Measurements from ENCODE around the gene SSR4. TPM values are rescaled to one million over a fixed set of nuclear protein-coding genes. Genes with fewer than 3 reads are reported as not detected.

Gene SSR4
- total RNA-seq, 1 experiment from 2014 or later: 353 TPM

DNA sequence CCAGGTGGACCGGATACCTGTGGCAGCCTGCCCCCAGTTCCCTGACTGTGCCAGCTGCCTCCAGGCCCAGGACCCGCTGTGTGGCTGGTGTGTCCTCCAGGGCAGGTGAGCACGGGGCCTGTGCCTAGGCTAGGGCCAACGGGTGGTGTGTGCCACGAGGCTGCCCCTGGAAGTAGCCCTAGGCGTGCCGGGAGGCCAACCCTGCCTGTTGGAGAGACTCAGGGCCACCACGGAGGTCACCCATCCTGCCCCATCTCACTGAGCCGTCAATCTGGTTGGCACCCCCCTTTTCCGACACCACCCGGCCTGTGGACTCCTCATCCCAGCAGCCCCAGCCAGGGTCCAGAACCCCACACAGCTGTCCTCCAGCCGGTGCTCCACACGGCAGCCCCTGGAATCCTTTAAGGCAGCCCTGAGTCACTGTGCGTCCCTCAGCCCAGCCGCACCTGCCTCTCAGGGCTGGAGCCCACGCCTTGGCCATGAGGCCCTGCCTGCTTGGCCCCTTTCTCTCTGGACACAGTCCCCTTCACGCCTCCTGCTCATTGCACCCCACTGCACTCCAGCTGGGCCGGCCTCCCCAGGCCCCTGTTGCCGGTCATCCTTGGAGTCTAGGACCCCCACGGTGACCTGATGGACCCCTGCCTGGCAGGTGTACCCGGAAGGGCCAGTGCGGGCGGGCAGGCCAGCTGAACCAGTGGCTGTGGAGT, 25.2 kb upstream of the SSR4 start:
- Mint-ChIP-seq H3K4me1 (ENCODE audit: low read depth, unreplicated experiment) (no peaks in the 10 kb centered on the region), H3K4me3 (ENCODE audit: unreplicated experiment) (no peak overlapping the region), H3K9me3 (ENCODE audit: unreplicated experiment) (no peaks in the 10 kb centered on the region), H3K27me3 (ENCODE audit: insufficient read depth, unreplicated experiment) (no peaks in the 10 kb centered on the region), H3K36me3 (ENCODE audit: insufficient read depth, unreplicated experiment) (no peaks in the 10 kb centered on the region), H3K27ac (ENCODE audit: unreplicated experiment) (no peak overlapping the region)
- H3K36me3 ChIP-seq (ENCODE audit: control insufficient read depth, insufficient read depth, low read length): no peaks in the 10 kb centered on the region
- BruUV-seq (replicated peaks): no TSS peak
- H3K4me3 ChIP-seq (ENCODE audit: low read depth, low read length): no peak overlapping the region
- intact Hi-C loops (cut with micrococcal nuclease; ENCODE audit: unreplicated experiment): no loop called here
- TF ChIP-seq, protein P1, sequence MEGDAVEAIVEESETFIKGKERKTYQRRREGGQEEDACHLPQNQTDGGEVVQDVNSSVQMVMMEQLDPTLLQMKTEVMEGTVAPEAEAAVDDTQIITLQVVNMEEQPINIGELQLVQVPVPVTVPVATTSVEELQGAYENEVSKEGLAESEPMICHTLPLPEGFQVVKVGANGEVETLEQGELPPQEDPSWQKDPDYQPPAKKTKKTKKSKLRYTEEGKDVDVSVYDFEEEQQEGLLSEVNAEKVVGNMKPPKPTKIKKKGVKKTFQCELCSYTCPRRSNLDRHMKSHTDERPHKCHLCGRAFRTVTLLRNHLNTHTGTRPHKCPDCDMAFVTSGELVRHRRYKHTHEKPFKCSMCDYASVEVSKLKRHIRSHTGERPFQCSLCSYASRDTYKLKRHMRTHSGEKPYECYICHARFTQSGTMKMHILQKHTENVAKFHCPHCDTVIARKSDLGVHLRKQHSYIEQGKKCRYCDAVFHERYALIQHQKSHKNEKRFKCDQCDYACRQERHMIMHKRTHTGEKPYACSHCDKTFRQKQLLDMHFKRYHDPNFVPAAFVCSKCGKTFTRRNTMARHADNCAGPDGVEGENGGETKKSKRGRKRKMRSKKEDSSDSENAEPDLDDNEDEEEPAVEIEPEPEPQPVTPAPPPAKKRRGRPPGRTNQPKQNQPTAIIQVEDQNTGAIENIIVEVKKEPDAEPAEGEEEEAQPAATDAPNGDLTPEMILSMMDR (IDR thresholded peaks at IDR 0.05; ENCODE audit: insufficient read depth in 1 of 2, low read depth in 1 of 2, low read length in 1 of 2, severe bottlenecking in 1 of 2, unreplicated experiment in 1 of 2): no peak
- no peaks in the 10 kb centered on the region for H3K27me3 ChIP-seq (replicated peaks; ENCODE audit: control insufficient read depth, insufficient read depth, low read length)
- peak in 1 of 2 experiments; percentile 20 for DNase-seq
- ChIA-PET CTCF (no interaction called here), POLR2A (no interaction called here)
- H3K4me1 ChIP-seq: no peaks in the 10 kb centered on the region
- no peaks in the 10 kb centered on the region for H3K9me3 ChIP-seq

DNA sequence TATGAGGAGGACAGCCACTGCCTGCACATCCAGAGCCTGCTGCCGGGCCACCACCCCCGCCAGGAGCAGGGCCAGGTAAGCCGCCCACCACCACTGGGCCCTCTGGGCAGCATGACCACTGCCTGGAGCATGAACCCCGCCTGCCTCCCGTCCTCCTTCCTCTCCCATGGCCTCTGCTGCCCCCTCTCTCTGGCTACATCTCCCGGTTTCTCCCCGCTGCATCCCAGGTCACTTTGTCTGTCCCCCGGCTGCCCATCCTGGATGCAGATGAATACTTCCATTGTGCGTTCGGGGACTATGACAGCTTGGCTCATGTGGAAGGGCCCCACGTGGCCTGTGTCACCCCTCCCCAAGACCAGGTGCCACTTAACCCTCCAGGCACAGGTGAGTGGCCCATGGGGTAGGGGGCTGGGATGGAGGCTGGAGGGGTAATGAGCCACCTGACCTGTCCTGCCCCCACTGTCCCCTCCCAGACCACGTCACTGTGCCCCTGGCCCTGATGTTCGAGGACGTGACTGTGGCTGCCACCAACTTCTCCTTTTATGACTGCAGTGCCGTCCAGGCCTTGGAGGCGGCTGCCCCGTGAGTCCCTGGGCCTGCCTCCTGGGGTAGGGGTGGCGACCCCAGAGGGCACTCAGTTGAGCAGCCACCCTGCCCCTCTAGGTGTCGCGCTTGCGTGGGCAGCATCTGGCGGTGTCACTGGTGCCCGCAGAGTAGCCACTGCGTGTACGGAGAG, 24.4 kb upstream of the SSR4 start:
- no peaks in the 10 kb centered on the region for H3K27me3 Mint-ChIP-seq (ENCODE audit: insufficient read depth, unreplicated experiment)
- ChIA-PET CTCF (no interaction called here), POLR2A (no interaction called here)
- Histone ChIP-seq H3K4me1 (no peaks in the 10 kb centered on the region), H3K9me3 (no peaks in the 10 kb centered on the region), H3K4me3 (ENCODE audit: low read depth, low read length) (no peak overlapping the region), H3K36me3 (ENCODE audit: control insufficient read depth, insufficient read depth, low read length) (no peaks in the 10 kb centered on the region), H3K27me3 (replicated peaks; ENCODE audit: control insufficient read depth, insufficient read depth, low read length) (no peaks in the 10 kb centered on the region)
- no TSS peak for BruUV-seq (replicated peaks)
- H3K4me3 Mint-ChIP-seq (ENCODE audit: unreplicated experiment): no peak overlapping the region
- H3K9me3 Mint-ChIP-seq (ENCODE audit: unreplicated experiment): no peaks in the 10 kb centered on the region
- H3K27ac Mint-ChIP-seq (ENCODE audit: unreplicated experiment): no peak overlapping the region
- no peaks in the 10 kb centered on the region for H3K36me3 Mint-ChIP-seq (ENCODE audit: insufficient read depth, unreplicated experiment)
- TF ChIP-seq, protein P1 (IDR thresholded peaks at IDR 0.05; ENCODE audit: insufficient read depth in 1 of 2, low read depth in 1 of 2, low read length in 1 of 2, severe bottlenecking in 1 of 2, unreplicated experiment in 1 of 2): no peak
- no peak for DNase-seq
- no peaks in the 10 kb centered on the region for H3K4me1 Mint-ChIP-seq (ENCODE audit: low read depth, unreplicated experiment)
- intact Hi-C loops (cut with micrococcal nuclease; ENCODE audit: unreplicated experiment): no loop called here

DNA sequence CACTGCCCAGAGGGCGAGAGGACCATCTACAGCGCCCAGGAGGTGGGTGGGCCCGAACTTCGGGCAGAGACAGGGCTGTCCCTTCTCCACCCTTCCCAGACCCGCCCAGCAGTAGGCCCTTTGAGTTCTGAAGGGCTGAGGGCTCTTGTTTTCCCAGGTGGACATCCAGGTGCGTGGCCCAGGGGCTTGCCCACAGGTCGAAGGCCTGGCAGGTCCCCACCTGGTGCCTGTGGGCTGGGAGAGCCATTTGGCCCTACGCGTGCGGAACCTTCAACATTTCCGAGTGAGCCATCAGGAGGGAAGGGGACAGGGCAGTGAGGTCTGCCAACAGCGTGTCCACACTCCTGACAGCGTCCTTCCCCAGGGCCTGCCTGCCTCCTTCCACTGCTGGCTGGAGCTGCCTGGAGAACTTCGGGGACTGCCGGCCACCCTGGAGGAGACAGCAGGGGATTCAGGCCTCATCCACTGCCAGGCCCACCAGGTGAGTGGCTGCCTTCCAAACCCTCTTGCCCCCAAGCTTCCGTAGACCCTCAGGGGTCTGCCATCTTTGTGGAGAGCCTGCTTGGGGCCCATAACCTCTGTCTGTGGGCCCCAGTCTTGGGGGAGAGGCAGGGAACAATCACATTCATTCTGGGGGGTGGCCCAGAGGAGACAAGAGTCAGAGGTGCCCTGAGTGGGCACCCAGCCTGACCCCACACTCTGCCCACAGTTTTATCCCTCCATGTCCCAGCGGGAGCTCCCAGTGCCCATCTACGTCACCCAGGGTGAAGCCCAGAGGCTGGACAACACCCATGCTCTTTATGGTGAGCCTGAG, 23.7 kb upstream of the SSR4 start:
- intact Hi-C loops (cut with micrococcal nuclease; ENCODE audit: unreplicated experiment): no loop called here
- no peaks in the 10 kb centered on the region for H3K36me3 ChIP-seq (ENCODE audit: control insufficient read depth, insufficient read depth, low read length)
- H3K4me3 Mint-ChIP-seq (ENCODE audit: unreplicated experiment): no peak overlapping the region
- H3K9me3 Mint-ChIP-seq (ENCODE audit: unreplicated experiment): no peaks in the 10 kb centered on the region
- H3K27me3 ChIP-seq (replicated peaks; ENCODE audit: control insufficient read depth, insufficient read depth, low read length): no peaks in the 10 kb centered on the region
- BruUV-seq (replicated peaks): no TSS peak
- CTCF ChIA-PET: no interaction called here
- H3K4me3 ChIP-seq (ENCODE audit: low read depth, low read length): no peak overlapping the region
- no peaks in the 10 kb centered on the region for H3K36me3 Mint-ChIP-seq (ENCODE audit: insufficient read depth, unreplicated experiment)
- H3K4me1 ChIP-seq: no peaks in the 10 kb centered on the region
- TF ChIP-seq, protein P1 (IDR thresholded peaks at IDR 0.05; ENCODE audit: insufficient read depth in 1 of 2, low read depth in 1 of 2, low read length in 1 of 2, severe bottlenecking in 1 of 2, unreplicated experiment in 1 of 2): no peak
- no peaks in the 10 kb centered on the region for H3K9me3 ChIP-seq
- H3K27me3 Mint-ChIP-seq (ENCODE audit: insufficient read depth, unreplicated experiment): no peaks in the 10 kb centered on the region
- no peak for DNase-seq
- H3K4me1 Mint-ChIP-seq (ENCODE audit: low read depth, unreplicated experiment): no peaks in the 10 kb centered on the region
- POLR2A ChIA-PET: no interaction called here
- no peak overlapping the region for H3K27ac Mint-ChIP-seq (ENCODE audit: unreplicated experiment)
